Raji (cell line): ENCODE measurements around the gene TSPYL4.

Source experiments
- POLR2A ChIP-seq: IDR thresholded peaks from 2 replicates; pipeline ENCODE4 v1.6.1; 2011; ENCODE audit warnings: low read depth, low read length, control low read depth; ENCODE audit not compliant: insufficient read depth

The TSPYL4 gene

GRCh38 chr6:116253505-116254296, at the start of gene TSPYL4:
TSPYL4 (minus strand) TSS chr6:116254075; CDS start chr6:116254008, 67 bp downstream.
- TF ChIP-seq POLR2A = peak; percentile 78

DNA sequence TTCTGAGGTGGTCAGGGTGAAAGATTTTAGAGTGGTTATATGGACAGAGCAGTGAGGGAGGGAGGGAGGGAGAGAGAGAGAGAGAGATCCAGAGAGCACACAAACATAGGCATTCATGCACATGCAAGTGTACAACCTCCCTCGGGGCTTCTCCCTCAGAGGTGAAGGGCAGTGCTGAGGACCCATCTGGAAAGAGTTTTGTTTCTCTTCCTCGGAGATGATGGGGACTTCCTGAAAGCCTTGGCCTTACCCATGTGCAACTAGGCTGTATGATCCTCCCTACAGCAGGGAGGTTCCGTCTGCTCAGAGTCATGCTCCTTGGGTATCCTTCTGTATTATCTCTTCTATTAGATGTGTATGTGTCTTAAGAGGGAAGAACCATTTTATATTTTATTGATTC, 47.2 kb upstream of the TSPYL4 start:
- TF ChIP-seq POLR2A = no peak

DNA sequence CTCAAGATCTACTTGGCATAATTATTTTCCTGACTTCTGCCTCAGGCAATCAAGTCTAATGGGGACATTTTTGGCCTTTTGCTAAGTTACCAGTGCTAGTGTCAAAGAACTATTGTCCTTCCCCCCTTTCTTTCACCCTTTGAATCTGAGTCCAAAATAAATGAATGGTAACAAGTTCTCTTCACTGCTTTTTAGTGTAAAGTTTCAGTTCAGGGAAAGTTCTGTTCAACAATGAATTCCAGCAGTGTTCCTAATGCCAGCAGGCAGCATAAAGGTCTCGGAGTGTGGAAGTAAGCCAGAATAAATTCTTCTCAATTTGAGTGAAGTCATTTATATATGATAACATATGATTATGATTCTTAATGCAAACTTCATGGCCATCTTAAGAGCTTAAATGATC, 46.7 kb upstream of the TSPYL4 start:
- TF ChIP-seq POLR2A = no peak

DNA sequence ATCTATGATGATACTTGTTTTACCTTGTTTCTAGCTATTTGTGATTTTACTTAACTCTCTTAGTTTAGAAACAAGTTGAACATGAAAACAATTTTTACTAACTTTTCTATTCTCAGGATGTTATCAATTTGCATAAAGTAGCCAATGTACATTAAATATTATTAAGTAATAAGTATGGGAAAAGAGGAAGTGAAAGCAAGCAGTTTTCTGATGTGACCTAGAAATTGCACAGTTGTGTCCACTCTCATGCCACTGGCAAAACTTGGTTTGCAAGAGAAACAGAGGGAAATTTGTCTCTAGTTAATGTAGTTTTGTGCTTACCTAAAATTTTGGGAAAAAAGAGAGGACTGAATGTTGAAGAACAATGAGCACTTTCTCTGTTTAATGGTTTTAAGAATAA, 45.1 kb upstream of the TSPYL4 start:
- no peak for TF ChIP-seq POLR2A

DNA sequence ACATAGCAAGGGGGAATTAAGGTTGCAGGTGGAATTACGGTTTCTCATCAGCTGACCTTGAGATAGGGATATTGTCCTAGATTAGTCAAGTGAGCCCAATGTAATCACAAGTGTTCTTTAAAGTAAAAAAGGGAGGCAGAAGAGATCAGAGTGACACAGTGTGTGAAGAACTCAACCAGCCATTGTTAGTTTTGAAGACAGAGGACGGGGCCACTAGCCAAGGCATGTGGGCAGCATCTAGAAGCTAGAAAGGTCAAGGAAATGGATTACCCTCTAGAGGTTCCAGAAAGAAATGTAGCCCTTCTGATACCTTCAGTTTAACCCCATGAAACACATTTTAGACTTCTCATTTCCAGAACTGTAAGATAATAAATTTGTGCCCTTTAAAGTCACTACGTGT, 44.4 kb upstream of the TSPYL4 start:
- no peak for TF ChIP-seq POLR2A

DNA sequence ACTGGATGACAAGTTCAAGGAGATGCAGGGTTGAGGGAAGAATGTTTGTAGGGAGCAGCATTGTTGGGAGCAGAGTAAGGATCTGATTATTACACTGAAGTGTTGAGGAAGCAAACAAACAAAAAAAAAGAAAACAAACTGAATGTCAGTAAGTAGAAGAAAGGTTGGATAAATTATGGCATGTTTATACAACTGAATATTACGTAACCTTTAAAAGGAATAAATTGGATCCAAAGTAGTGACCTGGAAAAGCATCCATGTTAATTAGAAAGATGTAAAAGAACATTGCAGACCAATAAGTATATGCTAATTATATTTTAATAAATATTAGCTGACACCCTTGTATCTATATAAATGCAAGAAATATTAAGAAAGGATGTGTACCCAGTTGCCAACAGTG, 38.7 kb upstream of the TSPYL4 start:
- TF ChIP-seq POLR2A = no peak

GRCh38 chr6:116291701-116292396, 38.0 kb upstream of the TSPYL4 start:
- no peak for TF ChIP-seq POLR2A

DNA sequence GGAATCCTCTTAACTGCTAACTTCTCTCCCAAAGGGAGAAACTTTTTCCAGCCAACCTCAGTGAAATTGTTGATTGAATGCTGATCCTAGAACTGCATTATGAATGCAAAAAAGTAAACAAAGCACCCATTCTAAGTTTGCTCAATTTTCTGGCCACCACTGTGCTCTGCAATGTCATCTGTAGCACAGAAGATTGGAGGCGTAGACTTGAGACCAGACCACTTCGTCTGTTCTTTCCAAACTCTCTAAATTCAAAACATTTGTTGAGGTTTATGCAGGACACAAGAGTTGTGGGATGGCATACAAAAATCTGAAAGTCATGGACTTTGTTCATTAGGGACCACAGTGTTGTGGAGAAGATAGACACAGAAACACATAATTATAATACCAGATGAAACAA, 36.9 kb upstream of the TSPYL4 start:
- TF ChIP-seq POLR2A = no peak

- no peak for TF ChIP-seq POLR2A
Measured at GRCh38 chr6:116289876-116290275, 36.0 kb upstream of the TSPYL4 start.

GRCh38 chr6:116287689-116288282, 33.9 kb upstream of the TSPYL4 start:
- no peak for TF ChIP-seq POLR2A

GRCh38 chr6:116286773-116287358, 33.0 kb upstream of the TSPYL4 start:
- no peak for TF ChIP-seq POLR2A

GRCh38 chr6:116283191-116283590, 29.3 kb upstream of the TSPYL4 start:
- TF ChIP-seq POLR2A = no peak

GRCh38 chr6:116282698-116283097, 28.8 kb upstream of the TSPYL4 start:
- no peak for TF ChIP-seq POLR2A

DNA sequence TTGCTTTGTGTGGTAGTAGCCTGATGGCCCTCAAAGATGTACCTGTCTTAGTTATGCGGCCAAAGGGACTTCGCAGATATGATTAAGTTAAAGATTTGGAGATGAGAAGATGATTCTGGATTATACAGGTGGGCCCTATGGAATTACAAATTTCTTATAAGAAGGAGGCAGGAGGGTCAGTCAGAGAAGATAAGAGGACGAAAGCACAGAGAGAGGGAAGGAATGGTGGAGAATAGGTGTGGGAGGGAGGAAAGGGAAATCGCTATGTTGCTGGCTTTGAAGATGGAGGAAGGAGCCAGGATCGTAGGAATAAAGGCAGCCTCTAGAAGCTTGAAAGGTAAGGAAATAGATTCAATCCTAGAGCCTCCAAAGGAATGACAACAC, 27.1 kb upstream of the TSPYL4 start:
- TF ChIP-seq POLR2A = no peak

- TF ChIP-seq POLR2A = no peak
Measured at GRCh38 chr6:116280161-116280932, 26.5 kb upstream of the TSPYL4 start.
